K562 treated with DMSO at 1 percent for 48 hours (cell line): ENCODE measurements around the gene ZDHHC21. TPM values are rescaled to one million over a fixed set of nuclear protein-coding genes. Genes with fewer than 3 reads are reported as not detected.

Source experiments
- total RNA-seq: library from RNA; unstranded; fragments of 300-600 nt; gene quantifications from 2 replicates; pipeline ENCODE4 v1.2.3, GENCODE V29; 2022; ENCODE audit warnings: low replicate concordance; ENCODE audit errors: extremely low read depth

ZDHHC21 gene, protein sequence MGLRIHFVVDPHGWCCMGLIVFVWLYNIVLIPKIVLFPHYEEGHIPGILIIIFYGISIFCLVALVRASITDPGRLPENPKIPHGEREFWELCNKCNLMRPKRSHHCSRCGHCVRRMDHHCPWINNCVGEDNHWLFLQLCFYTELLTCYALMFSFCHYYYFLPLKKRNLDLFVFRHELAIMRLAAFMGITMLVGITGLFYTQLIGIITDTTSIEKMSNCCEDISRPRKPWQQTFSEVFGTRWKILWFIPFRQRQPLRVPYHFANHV
- not detected in 2 replicates for total RNA-seq

DNA sequence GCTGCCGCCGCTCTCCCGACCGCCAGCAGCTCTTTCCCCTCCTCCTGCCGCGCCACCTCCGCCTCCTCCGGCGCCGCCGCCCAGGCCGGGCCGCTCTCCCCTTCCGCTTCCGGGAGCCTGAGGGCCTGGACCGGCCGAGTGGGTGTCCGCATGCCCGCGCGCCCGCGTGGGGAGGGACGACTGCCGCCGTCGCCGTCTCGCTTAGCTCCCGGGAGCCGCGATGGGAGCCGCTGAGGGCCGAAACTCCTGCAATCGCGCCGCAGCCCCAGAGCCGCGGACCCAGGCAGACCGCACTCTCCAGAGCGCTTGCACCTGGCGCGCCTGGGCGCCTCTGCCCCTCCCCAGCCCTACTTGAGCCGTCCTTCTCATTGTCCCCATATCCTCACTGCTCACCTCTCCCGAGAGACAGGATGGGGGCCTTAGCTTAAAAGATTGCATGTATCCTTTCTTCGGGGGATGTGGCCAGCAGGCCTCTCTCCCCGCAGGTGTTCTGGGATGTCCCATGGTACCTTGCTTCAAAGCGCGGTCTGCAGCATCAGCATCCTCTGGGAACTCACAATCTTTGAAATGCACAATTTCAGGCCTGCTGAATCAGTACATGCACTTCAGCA, at the start of gene ZDHHC21:
Gene ZDHHC21, minus strand, starts transcription at position 182 of the 611 bp plus-strand sequence. CDS start 19,092 bp downstream, outside the sequence.

DNA sequence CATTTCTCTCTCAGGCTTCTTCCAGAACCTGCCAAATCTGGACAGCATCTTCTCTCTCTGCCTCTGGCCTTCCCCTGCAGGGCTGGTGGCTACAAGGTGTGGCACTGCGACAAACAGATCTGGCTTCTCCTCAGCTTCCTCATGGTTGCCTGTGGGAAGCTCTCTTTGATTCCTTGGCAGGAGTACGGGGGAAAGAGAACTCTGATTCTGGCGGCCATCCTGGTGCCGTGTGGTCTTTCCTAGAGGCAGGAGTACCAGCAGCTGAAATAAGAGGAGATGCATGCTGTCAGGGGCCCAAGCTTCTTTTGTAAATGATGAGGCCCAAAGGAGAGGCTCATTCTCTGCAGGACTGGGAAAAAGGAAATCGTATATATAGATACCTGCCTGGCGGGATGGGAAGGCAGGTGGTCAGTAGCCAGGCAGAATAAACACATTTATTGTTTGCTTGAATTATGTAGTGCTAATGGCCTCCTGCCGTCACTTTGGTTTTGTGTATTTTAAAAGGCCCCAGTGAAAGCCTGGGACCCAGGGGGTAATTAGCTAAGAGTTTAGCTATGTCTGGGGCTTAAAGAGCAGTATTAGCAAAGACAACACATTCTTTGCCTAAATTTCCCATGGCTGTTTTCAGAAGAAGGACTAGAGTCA, 29.3 kb upstream of the ZDHHC21 start, which contains the start of gene CER1:
Gene CER1, minus strand, starts transcription at position 343 of the 645 bp plus-strand sequence. Its CDS starts 61 bp downstream, at position 282.

Other genes starting within 250 kb of the ZDHHC21 start
- not detected in 2 replicates for gene CER1, start 29.3 kb upstream of the ZDHHC21 start, total RNA-seq
- gene FREM1, start 217.0 kb upstream of the ZDHHC21 start, total RNA-seq: not detected in 2 replicates